NCI-H2227 (cell line): ENCODE data around the gene PLEKHH3.

ENCODE experiments used
- DNase-seq: peaks from one replicate; lab custom pipeline; 2025; ENCODE audit not compliant: unreplicated experiment; lab: John Stamatoyannopoulos, UW

The PLEKHH3 gene

GRCh38 chr17:42687707-42688320 is 11.0 kb upstream of the PLEKHH3 start:
- no peak for DNase-seq

- DNase-seq: no peak
Observed at GRCh38 chr17:42686520-42687128, 9.8 kb upstream of the PLEKHH3 start.

GRCh38 chr17:42685831-42686230 is 9.0 kb upstream of the PLEKHH3 start:
- no peak for DNase-seq

DNA sequence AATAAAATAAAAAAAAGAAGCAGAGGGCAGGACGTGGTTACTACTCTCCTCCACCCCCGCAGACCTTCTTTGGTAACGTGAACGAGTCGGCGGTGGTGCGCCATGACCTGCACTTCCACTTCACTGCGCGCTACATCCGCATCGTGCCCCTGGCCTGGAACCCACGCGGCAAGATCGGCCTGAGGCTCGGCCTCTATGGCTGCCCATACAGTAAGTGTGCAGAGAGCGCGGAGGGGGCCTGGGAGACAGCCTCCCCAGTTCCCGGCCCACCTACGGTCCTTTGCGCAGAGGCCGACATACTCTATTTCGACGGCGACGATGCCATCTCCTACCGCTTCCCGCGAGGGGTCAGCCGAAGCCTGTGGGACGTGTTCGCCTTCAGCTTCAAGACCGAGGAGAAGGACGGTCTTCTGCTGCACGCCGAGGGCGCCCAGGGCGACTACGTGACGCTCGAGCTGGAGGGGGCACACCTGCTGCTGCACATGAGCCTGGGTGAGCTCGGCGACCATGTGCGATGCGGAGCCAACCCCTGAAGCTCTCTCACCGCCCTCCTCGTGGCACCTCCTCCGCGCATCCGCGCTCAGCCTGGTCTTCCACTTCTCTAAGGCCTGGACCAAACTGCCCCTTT is 8.2 kb upstream of the PLEKHH3 start:
- no peak for DNase-seq

- peak; percentile 82 for DNase-seq
Observed at GRCh38 chr17:42683407-42684034, 6.7 kb upstream of the PLEKHH3 start.

GRCh38 chr17:42682722-42683403 is 6.1 kb upstream of the PLEKHH3 start:
- DNase-seq: peak; percentile 76

- peak; percentile 84 for DNase-seq
Observed at GRCh38 chr17:42681976-42682721, 5.4 kb upstream of the PLEKHH3 start, which contains the start of gene CNTNAP1. Gene CNTNAP1, plus strand, starts transcription at chr17:42682531. Its CDS starts 299 bp downstream, at chr17:42682830.

GRCh38 chr17:42680331-42680808 is 3.6 kb upstream of the PLEKHH3 start:
- peak; percentile 32 for DNase-seq

- peak; percentile 87 for DNase-seq
Observed at GRCh38 chr17:42679492-42680330, 2.9 kb upstream of the PLEKHH3 start.

GRCh38 chr17:42678951-42679491 is 2.2 kb upstream of the PLEKHH3 start:
- DNase-seq: peak; percentile 71

- peak; percentile 92 for DNase-seq
Observed at GRCh38 chr17:42677921-42678781, 1.4 kb upstream of the PLEKHH3 start.

DNA sequence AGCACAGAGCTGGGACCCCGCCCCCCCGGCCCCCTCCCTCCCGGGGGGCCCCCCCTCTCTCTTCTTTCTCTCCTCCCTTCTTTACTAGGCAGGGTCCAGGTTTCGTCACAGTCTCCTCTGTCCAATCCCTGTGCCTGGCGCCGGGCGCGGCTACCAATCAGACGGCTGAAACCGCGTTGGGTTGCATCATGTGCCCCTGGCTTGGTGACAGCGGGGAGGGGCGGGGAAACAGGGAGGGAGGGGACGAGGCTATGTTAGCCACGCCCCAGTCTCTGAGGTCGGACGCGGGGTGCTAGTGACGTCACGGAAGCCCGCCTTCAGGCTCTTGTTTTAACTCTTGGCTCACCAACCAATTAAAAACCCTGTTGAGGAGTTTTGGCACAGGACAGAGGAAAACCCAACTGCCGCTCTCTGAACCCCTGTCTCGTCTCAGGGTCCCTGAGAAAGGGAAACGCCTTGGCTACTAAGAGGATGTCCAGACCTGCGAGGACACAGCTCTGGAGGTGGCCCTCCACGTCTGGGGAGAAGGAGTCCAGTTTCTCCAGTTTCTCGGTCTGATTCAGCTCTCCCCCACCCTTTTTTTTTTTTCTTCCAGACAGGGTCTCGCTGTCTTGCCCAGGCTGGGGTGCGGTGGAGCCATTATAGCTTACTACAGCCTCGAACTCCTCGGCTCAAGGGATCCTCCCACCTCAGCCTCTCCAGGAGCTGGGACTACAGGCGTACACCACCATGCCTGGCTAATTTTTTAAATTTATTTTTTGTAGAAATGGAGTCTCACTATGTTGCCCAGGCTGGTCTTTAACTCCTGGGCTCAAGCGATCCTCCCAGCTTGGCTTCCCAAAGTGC is 441 bp upstream of the PLEKHH3 start:
- peak; percentile 99 for DNase-seq

- peak; percentile 63 for DNase-seq
Observed at GRCh38 chr17:42675965-42676423, 800 bp downstream of the PLEKHH3 start.

GRCh38 chr17:42675348-42675964 is 1.3 kb downstream of the PLEKHH3 start:
- DNase-seq: peak; percentile 53

DNA sequence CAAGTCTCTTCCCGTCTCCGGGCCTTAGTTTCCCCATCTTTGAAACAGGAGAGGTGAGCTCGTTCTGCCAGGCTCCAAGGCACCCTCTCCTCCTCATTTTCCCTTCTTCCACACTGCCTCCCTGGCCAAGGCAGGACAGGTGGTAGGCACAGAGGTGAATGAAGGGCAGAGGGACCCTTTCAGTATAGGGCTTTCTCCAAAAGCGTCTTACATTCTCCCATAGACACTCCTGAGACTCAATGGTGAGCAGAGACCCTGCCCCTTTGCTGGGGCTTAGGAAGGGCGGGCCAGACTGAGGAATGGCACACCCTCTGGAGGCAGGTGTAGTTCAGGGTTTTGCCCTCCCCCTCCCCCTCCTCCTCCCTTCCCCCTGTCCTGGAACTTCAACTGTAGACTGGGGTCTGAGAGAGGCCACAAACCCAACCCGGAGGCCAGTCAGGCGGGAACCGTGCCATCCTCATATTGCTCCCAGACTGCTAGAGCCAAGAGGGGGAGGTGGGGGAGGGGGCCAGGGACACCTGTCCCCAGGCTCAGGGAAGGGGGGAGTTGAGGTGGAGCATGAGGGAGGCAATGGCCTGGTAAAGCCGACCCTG is 1.9 kb downstream of the PLEKHH3 start:
- DNase-seq: peak; percentile 53
